ENCODE data around the gene ZDHHC12.

ZDHHC12 gene

DNA sequence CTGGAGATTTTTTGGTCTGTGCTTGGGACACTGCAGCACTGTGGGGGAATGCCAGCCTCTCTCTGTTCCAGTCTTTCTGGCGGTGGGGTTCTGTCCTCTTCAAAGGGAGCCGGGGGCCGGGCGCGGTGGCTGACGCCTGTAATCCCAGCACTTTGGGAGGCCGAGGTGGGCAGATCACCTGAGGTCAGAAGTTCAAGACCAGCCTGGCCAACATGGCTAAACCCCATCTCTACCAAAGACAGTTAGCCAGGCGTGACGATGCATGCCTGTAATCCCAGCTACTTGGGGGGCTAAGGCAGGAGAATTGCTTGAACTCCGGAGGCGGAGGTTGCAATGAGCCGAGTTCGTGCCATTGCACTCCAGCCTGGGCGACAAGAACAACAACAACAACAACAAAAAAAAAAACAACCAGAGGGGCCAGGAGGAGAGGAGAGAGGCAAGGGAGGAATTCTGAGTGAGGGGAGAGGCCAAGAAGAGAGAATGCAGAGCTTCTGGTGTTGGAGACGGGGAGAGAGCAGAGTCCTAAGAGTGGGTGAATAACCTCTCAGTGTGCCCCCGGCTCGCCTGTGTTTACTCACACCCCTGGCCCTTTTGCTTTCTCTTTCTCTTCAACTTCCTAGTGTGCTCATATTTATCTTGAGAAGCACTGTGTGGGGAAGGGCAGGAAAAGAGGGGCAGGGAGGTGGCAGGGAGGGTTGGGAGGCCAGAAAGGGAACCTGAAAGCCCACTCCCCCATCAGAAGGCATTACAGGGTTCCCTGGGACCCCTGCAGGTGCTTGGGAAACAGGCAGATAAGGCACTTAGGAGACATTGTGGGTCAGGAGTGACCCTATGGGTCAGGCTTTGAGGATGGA, 38.1 kb downstream of the ZDHHC12 start:
- no peak for DNase-seq (ENCODE audit: low spot score)

DNA sequence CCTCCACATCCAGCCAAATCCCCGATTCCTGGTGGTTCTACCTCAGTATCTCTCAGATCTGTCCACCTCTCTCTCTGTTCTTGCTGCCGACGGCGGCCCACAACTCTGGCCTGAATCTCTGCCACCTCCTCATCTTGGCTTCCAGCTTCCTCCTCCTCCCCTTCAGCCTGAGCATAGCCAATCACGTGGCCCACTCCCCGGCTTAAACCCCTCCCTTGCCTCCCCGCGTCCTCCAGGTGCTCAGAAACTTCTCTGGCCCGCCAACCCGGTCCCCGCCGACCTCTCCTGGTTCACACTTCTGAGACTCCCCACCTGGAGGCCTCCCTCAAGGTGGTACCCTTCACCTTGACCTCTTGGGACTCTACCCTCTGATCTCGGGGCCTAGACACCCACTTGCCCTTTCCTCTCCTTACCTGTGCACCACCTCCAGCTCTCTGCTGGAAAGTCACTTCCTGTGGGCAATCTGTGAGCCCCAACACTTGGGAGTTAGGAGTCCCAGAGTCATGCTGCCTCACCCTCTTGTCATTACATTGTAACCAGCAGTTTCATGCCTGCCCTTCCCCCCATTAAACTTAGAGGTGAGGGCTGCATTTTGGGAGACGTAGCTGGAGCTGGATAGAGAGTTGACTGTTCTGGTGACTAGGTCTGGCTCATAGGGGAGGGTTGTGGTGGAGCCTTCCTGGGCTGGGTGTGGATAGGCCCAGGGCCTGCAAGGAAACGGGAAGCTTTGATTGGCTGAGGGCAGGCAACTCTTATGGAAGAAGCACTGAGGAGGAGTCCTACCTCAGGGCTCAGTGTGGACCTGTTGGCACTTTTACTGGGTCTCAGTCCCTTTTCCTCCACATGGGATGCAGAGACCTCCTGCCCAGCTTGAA, 39.4 kb downstream of the ZDHHC12 start:
- peak; percentile 88 for DNase-seq (ENCODE audit: low spot score)

DNA sequence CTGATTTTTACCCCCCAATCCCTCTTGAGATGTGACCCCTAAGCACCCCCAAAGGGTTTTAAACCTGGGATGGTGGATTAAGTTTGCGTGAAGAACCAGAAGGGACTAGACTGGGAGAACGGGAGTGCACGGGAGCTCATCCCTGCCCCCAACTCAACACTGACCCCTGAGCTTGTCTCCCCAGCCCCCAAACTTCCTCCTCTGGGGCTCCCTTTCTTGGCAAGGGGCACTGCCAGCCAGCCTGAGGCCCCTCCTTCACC, 39.9 kb downstream of the ZDHHC12 start:
- no peak for DNase-seq (ENCODE audit: low spot score)

DNA sequence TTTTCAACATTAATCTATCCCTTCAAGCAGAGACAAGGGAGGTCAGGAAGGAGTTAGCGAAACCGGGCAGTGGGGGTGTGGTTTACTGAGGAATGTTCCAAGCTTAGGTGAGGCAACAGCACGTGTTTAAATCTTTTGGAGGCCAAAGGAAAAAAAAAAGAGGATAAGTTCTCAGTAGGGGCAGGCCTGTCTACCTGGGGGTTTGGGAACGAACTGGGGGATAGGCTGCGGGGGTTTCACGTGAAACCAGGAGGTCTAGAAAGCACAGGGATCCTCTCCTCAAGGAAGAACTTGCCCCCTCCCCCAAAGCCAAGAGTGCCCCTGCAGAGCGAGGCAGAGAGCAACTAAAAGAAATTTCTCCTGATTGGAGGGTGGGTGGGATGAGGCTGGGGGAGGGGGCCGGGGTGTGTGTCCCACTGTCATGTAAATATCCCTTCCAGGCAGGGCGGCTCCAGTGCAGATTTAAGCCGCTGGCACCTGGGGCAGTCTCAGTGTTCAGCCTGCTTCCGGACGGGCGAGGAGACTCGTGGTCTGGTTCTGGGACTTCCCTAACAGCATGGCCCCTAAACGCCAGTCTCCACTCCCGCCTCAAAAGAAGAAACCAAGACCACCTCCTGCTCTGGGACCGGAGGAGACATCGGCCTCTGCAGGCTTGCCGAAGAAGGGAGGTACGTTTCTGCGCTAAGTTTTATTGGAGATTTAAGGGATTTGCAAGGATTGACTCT, 40.4 kb downstream of the ZDHHC12 start:
- DNase-seq (ENCODE audit: low spot score): no peak

DNA sequence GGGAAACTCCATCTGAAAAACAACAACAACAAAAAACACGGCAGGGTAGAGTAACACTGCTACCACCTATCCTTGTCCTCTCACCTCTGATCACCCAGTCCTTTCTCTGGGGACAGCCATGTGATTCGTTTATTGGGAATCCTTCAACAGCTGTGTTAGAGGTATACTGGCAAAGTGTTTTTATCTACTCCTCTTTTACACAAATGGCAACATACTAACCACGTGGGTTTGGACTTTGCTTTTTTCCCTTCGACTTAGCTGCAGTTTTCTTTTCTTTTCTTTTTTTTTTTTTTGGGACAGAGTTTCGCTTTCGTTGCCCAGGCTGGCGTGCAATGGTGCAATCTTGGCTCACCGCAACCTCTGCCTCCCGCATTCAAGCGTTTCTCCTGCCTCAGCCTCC, 46.1 kb downstream of the ZDHHC12 start:
- DNase-seq (ENCODE audit: low spot score): no peak

- no peak for DNase-seq (ENCODE audit: low spot score)
Observed at GRCh38 chr9:128675382-128675781, 48.5 kb downstream of the ZDHHC12 start.

All from HuH-7 (cell line).